PFSK-1 (cell line): ENCODE results near the gene AKAP13.

Source experiments
- FOXP2 ChIP-seq: optimal IDR thresholded peaks from 2 replicates; pipeline ENCODE3; 2011; ENCODE audit warnings: borderline replicate concordance, control low read depth, inconsistent platforms; ENCODE audit not compliant: insufficient read depth; ENCODE audit errors: extremely low read length, extremely low read depth
- POLR2AphosphoS5 ChIP-seq: IDR thresholded peaks from 2 replicates; pipeline ENCODE4 v1.6.1; 2012; ENCODE audit warnings: low read depth, mild to moderate bottlenecking, control low read depth, low read length, moderate library complexity
- SIN3A ChIP-seq: IDR thresholded peaks from 2 replicates; pipeline ENCODE4 v1.6.1; 2012; ENCODE audit warnings: mild to moderate bottlenecking, low read length, moderate library complexity, borderline replicate concordance; ENCODE audit not compliant: insufficient read depth
- TAF1 ChIP-seq: IDR thresholded peaks from 2 replicates; pipeline ENCODE4 v1.6.1; 2012; ENCODE audit warnings: low read length, control low read depth, borderline replicate concordance; ENCODE audit not compliant: insufficient read depth
- TF ChIP-seq, protein P1 (sequence below), 2 experiments: IDR thresholded peaks; 2 replicates each; pipeline versions ENCODE4 v1.6.1 to v1.8.0; 2011 to 2012; ENCODE audit warnings: low read depth in 2 of 2, low read length in 2 of 2, control low read depth in 1 of 2, inconsistent platforms in 1 of 2, mild to moderate bottlenecking in 1 of 2, moderate library complexity in 1 of 2; ENCODE audit not compliant: insufficient read depth in 1 of 2

- TF ChIP-seq, protein P1, sequence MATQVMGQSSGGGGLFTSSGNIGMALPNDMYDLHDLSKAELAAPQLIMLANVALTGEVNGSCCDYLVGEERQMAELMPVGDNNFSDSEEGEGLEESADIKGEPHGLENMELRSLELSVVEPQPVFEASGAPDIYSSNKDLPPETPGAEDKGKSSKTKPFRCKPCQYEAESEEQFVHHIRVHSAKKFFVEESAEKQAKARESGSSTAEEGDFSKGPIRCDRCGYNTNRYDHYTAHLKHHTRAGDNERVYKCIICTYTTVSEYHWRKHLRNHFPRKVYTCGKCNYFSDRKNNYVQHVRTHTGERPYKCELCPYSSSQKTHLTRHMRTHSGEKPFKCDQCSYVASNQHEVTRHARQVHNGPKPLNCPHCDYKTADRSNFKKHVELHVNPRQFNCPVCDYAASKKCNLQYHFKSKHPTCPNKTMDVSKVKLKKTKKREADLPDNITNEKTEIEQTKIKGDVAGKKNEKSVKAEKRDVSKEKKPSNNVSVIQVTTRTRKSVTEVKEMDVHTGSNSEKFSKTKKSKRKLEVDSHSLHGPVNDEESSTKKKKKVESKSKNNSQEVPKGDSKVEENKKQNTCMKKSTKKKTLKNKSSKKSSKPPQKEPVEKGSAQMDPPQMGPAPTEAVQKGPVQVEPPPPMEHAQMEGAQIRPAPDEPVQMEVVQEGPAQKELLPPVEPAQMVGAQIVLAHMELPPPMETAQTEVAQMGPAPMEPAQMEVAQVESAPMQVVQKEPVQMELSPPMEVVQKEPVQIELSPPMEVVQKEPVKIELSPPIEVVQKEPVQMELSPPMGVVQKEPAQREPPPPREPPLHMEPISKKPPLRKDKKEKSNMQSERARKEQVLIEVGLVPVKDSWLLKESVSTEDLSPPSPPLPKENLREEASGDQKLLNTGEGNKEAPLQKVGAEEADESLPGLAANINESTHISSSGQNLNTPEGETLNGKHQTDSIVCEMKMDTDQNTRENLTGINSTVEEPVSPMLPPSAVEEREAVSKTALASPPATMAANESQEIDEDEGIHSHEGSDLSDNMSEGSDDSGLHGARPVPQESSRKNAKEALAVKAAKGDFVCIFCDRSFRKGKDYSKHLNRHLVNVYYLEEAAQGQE (IDR thresholded peaks at IDR 0.05; ENCODE audit: insufficient read depth in 1 of 2, low read depth in 2 of 2, low read length in 2 of 2), result no peak
- TF ChIP-seq POLR2AphosphoS5 (no peak), SIN3A (no peak), TAF1 (no peak), FOXP2 (no peak)
Observed at GRCh38 chr15:85764649-85765277, 384.4 kb downstream of the AKAP13 start.
